ENCODE results near the gene NCSTN. TPM values are rescaled to one million over a fixed set of nuclear protein-coding genes. Genes with fewer than 3 reads are reported as not detected.

Gene NCSTN
- total RNA-seq, 2 experiments from 2014 or later = 54.9 to 56.6 TPM

- intact Hi-C loops (cut with DNase I, micrococcal nuclease) = no loop called here
- no peak for ATAC-seq (ENCODE audit: poor library complexity)
- ChIA-PET POLR2A (interaction anchor here (1.5 kb wide), 1 partner anchor 13 kb away, joined by 5 read pairs; no protein-coding TSS in a partner anchor), CTCF (interaction anchor here (0.8 kb wide), 1 partner anchor 13 kb away, joined by 3 read pairs; no protein-coding TSS in a partner anchor)
- no peak for TF ChIP-seq CTCF (IDR thresholded peaks at IDR 0.05)
- Mint-ChIP-seq H3K4me3 (no peak overlapping the region), H3K36me3 (ENCODE audit: low read depth) (peaks cover 29% of the 10 kb centered on the region), H3K9me3 (no peaks in the 10 kb centered on the region), H3K27ac (peak overlapping the region; percentile 30), H3K4me1 (ENCODE audit: low read depth) (no peaks in the 10 kb centered on the region), H3K27me3 (no peaks in the 10 kb centered on the region)
- H3K27ac ChIP-seq (ENCODE audit: low read depth in 1 of 2, low read length in 2 of 2) = no peak overlapping the region
- H3K27me3 ChIP-seq (ENCODE audit: control insufficient read depth in 1 of 2, insufficient read depth in 2 of 2, low read length in 2 of 2) = no peaks in the 10 kb centered on the region
- no peak overlapping the region for H3K4me3 ChIP-seq (ENCODE audit: low read length)
- no peaks in the 10 kb centered on the region for H3K9me3 ChIP-seq (ENCODE audit: control insufficient read depth in 1 of 2, insufficient read depth in 1 of 2, low read length in 2 of 2)
- no peaks in the 10 kb centered on the region for H3K4me1 ChIP-seq (ENCODE audit: insufficient read depth, low read length)
- no peak for DNase-seq
- H3K36me3 ChIP-seq (ENCODE audit: insufficient read depth, low read length) = peaks cover 16% of the 10 kb centered on the region
These were observed 19.8 kb downstream of the NCSTN start for GRCh38 chr1:160363010-160363409.

- Histone ChIP-seq H3K27ac (ENCODE audit: low read depth in 1 of 2, low read length in 2 of 2) (no peak overlapping the region), H3K9me3 (ENCODE audit: control insufficient read depth in 1 of 2, insufficient read depth in 1 of 2, low read length in 2 of 2) (no peaks in the 10 kb centered on the region), H3K36me3 (ENCODE audit: insufficient read depth, low read length) (peaks cover 10% of the 10 kb centered on the region), H3K4me1 (ENCODE audit: insufficient read depth, low read length) (no peaks in the 10 kb centered on the region), H3K4me3 (ENCODE audit: low read length) (no peak overlapping the region), H3K27me3 (ENCODE audit: control insufficient read depth in 1 of 2, insufficient read depth in 2 of 2, low read length in 2 of 2) (no peaks in the 10 kb centered on the region)
- TF ChIP-seq CTCF (IDR thresholded peaks at IDR 0.05) = no peak
- Mint-ChIP-seq H3K9me3 (no peaks in the 10 kb centered on the region), H3K36me3 (ENCODE audit: low read depth) (peaks cover 19% of the 10 kb centered on the region), H3K4me3 (no peak overlapping the region), H3K4me1 (ENCODE audit: low read depth) (no peaks in the 10 kb centered on the region), H3K27me3 (no peaks in the 10 kb centered on the region), H3K27ac (peak overlapping the region; percentile 30)
- ChIA-PET POLR2A (interaction anchor here (1.5 kb wide), 1 partner anchor 12 kb away, joined by 5 read pairs; no protein-coding TSS in a partner anchor), CTCF (no interaction called here)
- ATAC-seq (ENCODE audit: poor library complexity) = no peak
- no peak for DNase-seq
- intact Hi-C loops (cut with DNase I, micrococcal nuclease) = no loop called here
These were observed 21.0 kb downstream of the NCSTN start for GRCh38 chr1:160363951-160364735.

- Mint-ChIP-seq H3K9me3 (no peaks in the 10 kb centered on the region), H3K4me1 (ENCODE audit: low read depth) (no peaks in the 10 kb centered on the region), H3K27ac (no peak overlapping the region), H3K4me3 (no peak overlapping the region), H3K27me3 (no peaks in the 10 kb centered on the region), H3K36me3 (ENCODE audit: low read depth) (peaks cover 11% of the 10 kb centered on the region)
- peaks cover 3% of the 10 kb centered on the region for H3K36me3 ChIP-seq (ENCODE audit: insufficient read depth, low read length)
- no peak overlapping the region for H3K27ac ChIP-seq (ENCODE audit: low read depth in 1 of 2, low read length in 2 of 2)
- no peak for TF ChIP-seq CTCF (IDR thresholded peaks at IDR 0.05)
- intact Hi-C loops (cut with DNase I, micrococcal nuclease) = no loop called here
- H3K4me1 ChIP-seq (ENCODE audit: insufficient read depth, low read length) = no peaks in the 10 kb centered on the region
- ChIA-PET POLR2A (no interaction called here), CTCF (no interaction called here)
- ATAC-seq (ENCODE audit: poor library complexity) (no peak), DNase-seq (no peak)
- no peaks in the 10 kb centered on the region for H3K9me3 ChIP-seq (ENCODE audit: control insufficient read depth in 1 of 2, insufficient read depth in 1 of 2, low read length in 2 of 2)
- no peak overlapping the region for H3K4me3 ChIP-seq (ENCODE audit: low read length)
- no peaks in the 10 kb centered on the region for H3K27me3 ChIP-seq (ENCODE audit: control insufficient read depth in 1 of 2, insufficient read depth in 2 of 2, low read length in 2 of 2)
These were observed 22.1 kb downstream of the NCSTN start for GRCh38 chr1:160365325-160365724.

Data from CD4-positive, alpha-beta T cell (primary cell).